8988T (cell line): ENCODE measurements around the gene DLX6.

Experiments
- DNase-seq: peaks from one replicate; pipeline ENCODE4 v3.0.0; 2011

The DLX6 gene

GRCh38 chr7:97011536-97012364, 6.4 kb downstream of the DLX6 start:
- no peak for DNase-seq

GRCh38 chr7:97012365-97013133, 7.2 kb downstream of the DLX6 start:
- DNase-seq, result no peak

GRCh38 chr7:97013134-97013844, 7.9 kb downstream of the DLX6 start:
- no peak for DNase-seq

- DNase-seq, result no peak
Observed at GRCh38 chr7:97013845-97014134, 8.4 kb downstream of the DLX6 start.

- DNase-seq, result no peak
Observed at GRCh38 chr7:97014145-97014750, 8.9 kb downstream of the DLX6 start.

GRCh38 chr7:97015279-97015678, 9.9 kb downstream of the DLX6 start:
- DNase-seq, result no peak

- no peak for DNase-seq
Observed at GRCh38 chr7:97015756-97016380, 10.5 kb downstream of the DLX6 start.

GRCh38 chr7:97016381-97017191, 11.2 kb downstream of the DLX6 start:
- DNase-seq, result no peak

GRCh38 chr7:97017192-97018125, 12.1 kb downstream of the DLX6 start:
- DNase-seq, result no peak

- DNase-seq, result no peak
Observed at GRCh38 chr7:97018126-97018601, 12.8 kb downstream of the DLX6 start.

- DNase-seq, result no peak
Observed at GRCh38 chr7:97018791-97019531, 13.6 kb downstream of the DLX6 start.

- DNase-seq, result no peak
Observed at GRCh38 chr7:97019710-97020225, 14.4 kb downstream of the DLX6 start.

GRCh38 chr7:97020601-97020995, 15.2 kb downstream of the DLX6 start:
- DNase-seq, result no peak

GRCh38 chr7:97020996-97021746, 15.8 kb downstream of the DLX6 start:
- DNase-seq, result no peak

- no peak for DNase-seq
Observed at GRCh38 chr7:97021747-97022490, 16.6 kb downstream of the DLX6 start.

- no peak for DNase-seq
Observed at GRCh38 chr7:97022491-97023306, 17.3 kb downstream of the DLX6 start.
